OCI-LY1 (cell line): ENCODE measurements around the gene PCAT6.

Source experiments
- EZH2 ChIP-seq: fragments of 200-600 bp; sonication (generic), shearing (Covaris generic); IDR thresholded peaks from 2 replicates; pipeline ENCODE4 v1.8.0; 2017; ENCODE audit warnings: borderline replicate concordance, mixed run types, mild to moderate bottlenecking, antibody characterized with exemption, low read length, moderate library complexity, mixed read lengths
- TF ChIP-seq, protein P1 (sequence below): fragments of 200-600 bp; sonication (generic), shearing (Covaris generic); IDR thresholded peaks from 2 replicates; pipeline ENCODE4 v1.5.1; 2017; ENCODE audit warnings: mild to moderate bottlenecking, antibody characterized with exemption, low read length, moderate library complexity, mixed read lengths

DNA sequence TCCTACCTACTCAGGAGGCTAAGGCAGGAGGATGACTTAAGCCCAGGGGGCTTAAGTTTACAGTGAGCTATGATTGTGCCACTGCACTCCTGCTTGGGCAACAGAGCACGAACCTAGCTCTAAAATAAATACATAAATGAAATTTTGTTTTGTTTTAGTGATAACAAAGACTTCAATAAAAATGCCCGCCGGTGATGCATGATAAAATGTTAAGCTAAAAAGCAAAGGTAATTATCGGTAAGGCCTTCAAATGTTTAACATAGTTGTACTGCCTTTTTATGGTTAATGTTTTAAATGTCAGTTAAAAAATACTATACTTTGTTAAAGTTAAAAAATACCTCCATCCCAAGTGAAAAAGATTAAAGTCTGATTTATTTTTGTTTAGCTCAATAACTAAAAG is 29.6 kb upstream of the PCAT6 start:
- TF ChIP-seq, protein P1, sequence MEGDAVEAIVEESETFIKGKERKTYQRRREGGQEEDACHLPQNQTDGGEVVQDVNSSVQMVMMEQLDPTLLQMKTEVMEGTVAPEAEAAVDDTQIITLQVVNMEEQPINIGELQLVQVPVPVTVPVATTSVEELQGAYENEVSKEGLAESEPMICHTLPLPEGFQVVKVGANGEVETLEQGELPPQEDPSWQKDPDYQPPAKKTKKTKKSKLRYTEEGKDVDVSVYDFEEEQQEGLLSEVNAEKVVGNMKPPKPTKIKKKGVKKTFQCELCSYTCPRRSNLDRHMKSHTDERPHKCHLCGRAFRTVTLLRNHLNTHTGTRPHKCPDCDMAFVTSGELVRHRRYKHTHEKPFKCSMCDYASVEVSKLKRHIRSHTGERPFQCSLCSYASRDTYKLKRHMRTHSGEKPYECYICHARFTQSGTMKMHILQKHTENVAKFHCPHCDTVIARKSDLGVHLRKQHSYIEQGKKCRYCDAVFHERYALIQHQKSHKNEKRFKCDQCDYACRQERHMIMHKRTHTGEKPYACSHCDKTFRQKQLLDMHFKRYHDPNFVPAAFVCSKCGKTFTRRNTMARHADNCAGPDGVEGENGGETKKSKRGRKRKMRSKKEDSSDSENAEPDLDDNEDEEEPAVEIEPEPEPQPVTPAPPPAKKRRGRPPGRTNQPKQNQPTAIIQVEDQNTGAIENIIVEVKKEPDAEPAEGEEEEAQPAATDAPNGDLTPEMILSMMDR, result no peak
- TF ChIP-seq EZH2, result no peak
